Mammary epithelial cell (primary cell): Measurements from ENCODE around the gene ZNF518B.

Source experiments
- CTCF ChIP-seq, 2 donors: IDR thresholded peaks in 1 of 2; conservative IDR thresholded peaks in 1 of 2; 2 replicates each; pipeline ENCODE4 v1.5.1; 2011 to 2012; ENCODE audit warnings: inconsistent platforms in 2 of 2, low read length in 2 of 2, mild to moderate bottlenecking in 2 of 2, control low read depth in 1 of 2, low read depth in 1 of 2; ENCODE audit not compliant: insufficient read depth in 1 of 2; ENCODE audit errors: extremely low read depth in 1 of 2
- EZH2 ChIP-seq: IDR thresholded peaks from 2 replicates; pipeline ENCODE4 v1.6.1; 2012; ENCODE audit warnings: low read length, inconsistent platforms, borderline replicate concordance

DNA sequence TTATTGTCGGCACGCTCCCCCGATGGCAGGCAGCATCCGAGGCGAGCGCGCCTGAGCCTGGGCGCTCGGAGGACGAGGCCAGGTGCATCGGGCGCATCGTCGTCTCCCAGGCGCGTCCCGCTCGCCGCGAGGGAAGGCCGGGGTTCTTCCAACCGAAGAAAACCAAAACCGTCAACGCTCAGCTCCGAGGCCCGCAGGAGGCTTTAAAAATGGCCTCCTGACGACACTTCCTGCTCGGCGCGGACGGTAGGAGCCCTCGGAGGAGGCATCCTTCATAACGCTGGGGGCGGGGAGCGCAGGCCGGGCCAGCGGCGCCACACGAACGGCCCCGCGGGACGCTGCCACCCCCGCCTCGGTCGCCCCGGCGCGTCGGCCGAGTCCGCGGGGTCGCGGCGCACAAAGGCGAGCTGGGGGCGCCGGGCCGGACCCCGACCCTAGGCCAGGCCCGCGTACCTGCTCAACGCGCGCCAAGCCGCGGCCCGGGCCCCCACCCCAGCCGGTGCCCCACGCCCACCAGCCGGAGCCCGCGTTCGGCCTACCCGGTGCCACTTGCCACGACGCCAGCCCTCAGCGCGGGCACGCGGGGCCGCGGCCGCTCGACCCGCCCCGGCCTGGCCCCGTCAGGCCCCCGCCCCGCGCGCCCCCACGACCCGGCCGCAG lies 501 bp downstream of the ZNF518B start:
- no peak for TF ChIP-seq CTCF (conservative IDR thresholded peaks at IDR 0.05 in 1 of 2, IDR thresholded peaks at IDR 0.05 in 1 of 2; ENCODE audit: extremely low read depth in 1 of 2, insufficient read depth in 1 of 2, low read depth in 1 of 2, low read length in 2 of 2)
- TF ChIP-seq EZH2: no peak
